ENCODE results near the gene PTPRM. TPM values are rescaled to one million over a fixed set of nuclear protein-coding genes. Genes with fewer than 3 reads are reported as not detected.

PTPRM gene
- total RNA-seq, 1 experiment from 2014 or later: 32.0 TPM

- no peak for DNase-seq (ENCODE audit: low read depth)
Measured at GRCh38 chr18:7805880-7806279, 238.8 kb downstream of the PTPRM start.

- DNase-seq (ENCODE audit: low read depth): no peak
Measured at GRCh38 chr18:7807936-7808453, 240.9 kb downstream of the PTPRM start.

GRCh38 chr18:7808992-7809391, 241.9 kb downstream of the PTPRM start:
- no peak for DNase-seq (ENCODE audit: low read depth)

- DNase-seq (ENCODE audit: low read depth): no peak
Measured at GRCh38 chr18:7809455-7809854, 242.3 kb downstream of the PTPRM start.

- DNase-seq (ENCODE audit: low read depth): no peak
Measured at GRCh38 chr18:7809978-7810377, 242.9 kb downstream of the PTPRM start.

- DNase-seq (ENCODE audit: low read depth): peak; percentile 89
Measured at GRCh38 chr18:7812431-7813063, 245.4 kb downstream of the PTPRM start.

GRCh38 chr18:7813131-7813530, 246.0 kb downstream of the PTPRM start:
- peak; percentile 19 for DNase-seq (ENCODE audit: low read depth)

- DNase-seq (ENCODE audit: low read depth): no peak
Measured at GRCh38 chr18:7814754-7815315, 247.7 kb downstream of the PTPRM start.

GRCh38 chr18:7815787-7816186, 248.7 kb downstream of the PTPRM start:
- DNase-seq (ENCODE audit: low read depth): no peak

- DNase-seq (ENCODE audit: low read depth): no peak
Measured at GRCh38 chr18:7817575-7818230, 250.6 kb downstream of the PTPRM start.

GRCh38 chr18:7821784-7822183, 254.7 kb downstream of the PTPRM start:
- DNase-seq (ENCODE audit: low read depth): no peak

GRCh38 chr18:7822435-7823331, 255.6 kb downstream of the PTPRM start:
- DNase-seq (ENCODE audit: low read depth): peak; percentile 25

GRCh38 chr18:7824970-7825369, 257.9 kb downstream of the PTPRM start:
- DNase-seq (ENCODE audit: low read depth): peak; percentile 16

- DNase-seq (ENCODE audit: low read depth): peak; percentile 32
Measured at GRCh38 chr18:7830468-7830867, 263.4 kb downstream of the PTPRM start.

- no peak for DNase-seq (ENCODE audit: low read depth)
Measured at GRCh38 chr18:7839548-7839947, 272.4 kb downstream of the PTPRM start.

- no peak for DNase-seq (ENCODE audit: low read depth)
Measured at GRCh38 chr18:7840411-7840810, 273.3 kb downstream of the PTPRM start.

GRCh38 chr18:7844017-7844416, 276.9 kb downstream of the PTPRM start:
- DNase-seq (ENCODE audit: low read depth): no peak

- no peak for DNase-seq (ENCODE audit: low read depth)
Measured at GRCh38 chr18:7844418-7844817, 277.3 kb downstream of the PTPRM start.

GRCh38 chr18:7846335-7846734, 279.2 kb downstream of the PTPRM start:
- peak; percentile 18 for DNase-seq (ENCODE audit: low read depth)

- no peak for DNase-seq (ENCODE audit: low read depth)
Measured at GRCh38 chr18:7847357-7848053, 280.4 kb downstream of the PTPRM start.

- no peak for DNase-seq (ENCODE audit: low read depth)
Measured at GRCh38 chr18:7848054-7848412, 280.9 kb downstream of the PTPRM start.

GRCh38 chr18:7850446-7850845, 283.3 kb downstream of the PTPRM start:
- no peak for DNase-seq (ENCODE audit: low read depth)
